ENCODE data around the gene SDR9C7.
"Not testable (repeated sequence)": the region's sequence is repeated elsewhere in the genome, so short reads cannot be mapped to it uniquely, and the experiment has no call there.

Gene SDR9C7

DNA sequence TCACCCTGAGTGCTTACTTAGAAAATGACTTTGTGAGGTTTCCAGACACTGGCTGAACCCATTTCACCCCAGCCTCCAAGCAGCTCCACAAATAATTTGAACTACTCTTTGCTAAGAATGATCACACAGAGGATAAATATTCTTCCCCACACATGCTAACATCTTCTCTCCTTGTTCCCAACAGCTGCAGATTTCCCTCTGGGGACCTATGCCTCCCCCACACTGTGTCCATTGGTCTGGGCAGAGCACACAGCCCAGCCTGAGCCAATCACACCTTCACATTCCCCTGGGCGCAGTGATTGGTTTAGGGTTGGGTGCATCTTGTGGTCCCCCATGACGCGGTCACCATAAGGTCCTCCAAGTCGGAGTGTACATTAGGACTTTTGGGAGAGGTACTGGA lies 6.9 kb downstream of the SDR9C7 start:
- Histone ChIP-seq H3K4me3 (ENCODE audit: low read depth, low read length, poor library complexity, severe bottlenecking) (no peak overlapping the region), H3K9me3 (ENCODE audit: low read length) (no peaks in the 10 kb centered on the region), H3K4me1 (ENCODE audit: insufficient read depth, low read length, severe bottlenecking) (peaks cover 7% of the 10 kb centered on the region), H3F3A (ENCODE audit: insufficient read depth, low read length) (no peaks in the 10 kb centered on the region), H3K9ac (ENCODE audit: low read length) (no peak overlapping the region), H3K36me3 (ENCODE audit: insufficient read depth, low read length) (no peaks in the 10 kb centered on the region), H3K9me2 (ENCODE audit: low read depth, low read length) (no peaks in the 10 kb centered on the region), H2AFZ (ENCODE audit: low read length) (no peak overlapping the region), H3K79me2 (ENCODE audit: insufficient read depth, low read length) (no peaks in the 10 kb centered on the region), H3K27me3 (ENCODE audit: insufficient read depth, low read length) (no peaks in the 10 kb centered on the region), H3K27ac (ENCODE audit: low read depth, low read length, poor library complexity, severe bottlenecking) (no peak overlapping the region), H4K20me1 (ENCODE audit: insufficient read depth, low read length) (no peaks in the 10 kb centered on the region), H3K4me2 (ENCODE audit: low read length) (no peak overlapping the region)
- TF ChIP-seq, protein P1, sequence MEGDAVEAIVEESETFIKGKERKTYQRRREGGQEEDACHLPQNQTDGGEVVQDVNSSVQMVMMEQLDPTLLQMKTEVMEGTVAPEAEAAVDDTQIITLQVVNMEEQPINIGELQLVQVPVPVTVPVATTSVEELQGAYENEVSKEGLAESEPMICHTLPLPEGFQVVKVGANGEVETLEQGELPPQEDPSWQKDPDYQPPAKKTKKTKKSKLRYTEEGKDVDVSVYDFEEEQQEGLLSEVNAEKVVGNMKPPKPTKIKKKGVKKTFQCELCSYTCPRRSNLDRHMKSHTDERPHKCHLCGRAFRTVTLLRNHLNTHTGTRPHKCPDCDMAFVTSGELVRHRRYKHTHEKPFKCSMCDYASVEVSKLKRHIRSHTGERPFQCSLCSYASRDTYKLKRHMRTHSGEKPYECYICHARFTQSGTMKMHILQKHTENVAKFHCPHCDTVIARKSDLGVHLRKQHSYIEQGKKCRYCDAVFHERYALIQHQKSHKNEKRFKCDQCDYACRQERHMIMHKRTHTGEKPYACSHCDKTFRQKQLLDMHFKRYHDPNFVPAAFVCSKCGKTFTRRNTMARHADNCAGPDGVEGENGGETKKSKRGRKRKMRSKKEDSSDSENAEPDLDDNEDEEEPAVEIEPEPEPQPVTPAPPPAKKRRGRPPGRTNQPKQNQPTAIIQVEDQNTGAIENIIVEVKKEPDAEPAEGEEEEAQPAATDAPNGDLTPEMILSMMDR (IDR thresholded peaks at IDR 0.05; ENCODE audit: low read length), result no peak

DNA sequence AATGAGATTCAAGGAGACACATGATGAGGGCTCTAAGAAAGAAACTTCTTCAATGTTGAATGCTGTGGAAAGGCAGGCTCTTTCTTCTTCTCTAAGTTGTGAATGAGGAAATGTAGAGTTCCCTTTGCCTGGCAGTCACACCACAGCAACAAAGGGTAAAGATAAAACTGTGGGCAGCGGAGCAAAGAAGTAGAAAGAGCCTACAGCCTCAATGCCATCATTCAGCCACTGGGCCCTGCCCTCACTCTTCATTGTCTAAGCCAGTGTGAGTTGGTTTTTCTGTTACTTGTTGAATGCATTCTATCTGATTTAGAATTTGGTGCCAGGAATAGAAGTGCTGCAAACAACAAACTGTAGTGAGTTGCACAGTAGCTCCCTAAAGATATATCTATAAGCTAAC lies 12.2 kb downstream of the SDR9C7 start:
- H3K4me1 ChIP-seq (ENCODE audit: insufficient read depth, low read length, severe bottlenecking), result no peaks in the 10 kb centered on the region
- no peak overlapping the region for H3K4me2 ChIP-seq (ENCODE audit: low read length)
- H3K9ac ChIP-seq (ENCODE audit: low read length), result no peak overlapping the region
- no peaks in the 10 kb centered on the region for H3K79me2 ChIP-seq (ENCODE audit: insufficient read depth, low read length)
- no peak overlapping the region for H2AFZ ChIP-seq (ENCODE audit: low read length)
- TF ChIP-seq EZH2 (IDR thresholded peaks at IDR 0.05; ENCODE audit: borderline replicate concordance, low read length), result no peak
- TF ChIP-seq, protein P1 (IDR thresholded peaks at IDR 0.05; ENCODE audit: low read length), result no peak
- H3K9me3 ChIP-seq (ENCODE audit: low read length), result no peaks in the 10 kb centered on the region
- H3K27me3 ChIP-seq (ENCODE audit: insufficient read depth, low read length), result no peaks in the 10 kb centered on the region
- no peaks in the 10 kb centered on the region for H3K36me3 ChIP-seq (ENCODE audit: insufficient read depth, low read length)
- H3K9me2 ChIP-seq (ENCODE audit: low read depth, low read length), result no peaks in the 10 kb centered on the region
- no peak overlapping the region for H3K4me3 ChIP-seq (ENCODE audit: low read depth, low read length, poor library complexity, severe bottlenecking)
- H3K27ac ChIP-seq (ENCODE audit: low read depth, low read length, poor library complexity, severe bottlenecking), result no peak overlapping the region
- H4K20me1 ChIP-seq (ENCODE audit: insufficient read depth, low read length), result no peaks in the 10 kb centered on the region
- no peaks in the 10 kb centered on the region for H3F3A ChIP-seq (ENCODE audit: insufficient read depth, low read length)

DNA sequence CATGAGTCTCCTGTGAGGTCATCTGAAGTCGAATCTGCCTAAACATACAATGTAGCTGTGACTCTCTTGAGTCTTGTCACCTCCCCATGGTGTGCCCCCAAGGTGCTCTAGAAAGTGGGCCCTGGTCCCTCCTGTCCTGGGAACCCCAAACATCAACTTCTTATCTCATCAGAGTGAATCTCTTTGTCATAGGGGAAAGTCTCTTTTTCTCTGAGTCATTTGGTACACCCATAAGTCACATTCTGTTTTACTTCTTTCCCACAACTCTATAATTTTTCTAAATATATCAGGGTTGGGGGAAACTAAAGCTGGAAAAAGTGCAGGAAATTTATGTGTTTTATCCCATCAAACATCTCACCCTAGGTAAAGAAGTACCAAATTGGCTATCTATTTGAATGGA lies 12.9 kb downstream of the SDR9C7 start:
- no peaks in the 10 kb centered on the region for H4K20me1 ChIP-seq (ENCODE audit: insufficient read depth, low read length)
- no peaks in the 10 kb centered on the region for H3K9me3 ChIP-seq (ENCODE audit: low read length)
- no peaks in the 10 kb centered on the region for H3K4me1 ChIP-seq (ENCODE audit: insufficient read depth, low read length, severe bottlenecking)
- no peaks in the 10 kb centered on the region for H3F3A ChIP-seq (ENCODE audit: insufficient read depth, low read length)
- no peaks in the 10 kb centered on the region for H3K36me3 ChIP-seq (ENCODE audit: insufficient read depth, low read length)
- H3K27ac ChIP-seq (ENCODE audit: low read depth, low read length, poor library complexity, severe bottlenecking), result no peak overlapping the region
- no peaks in the 10 kb centered on the region for H3K9me2 ChIP-seq (ENCODE audit: low read depth, low read length)
- H3K4me3 ChIP-seq (ENCODE audit: low read depth, low read length, poor library complexity, severe bottlenecking), result no peak overlapping the region
- H3K9ac ChIP-seq (ENCODE audit: low read length), result no peak overlapping the region
- TF ChIP-seq, protein P1 (IDR thresholded peaks at IDR 0.05; ENCODE audit: low read length), result no peak
- TF ChIP-seq EZH2 (IDR thresholded peaks at IDR 0.05; ENCODE audit: borderline replicate concordance, low read length), result no peak
- H3K79me2 ChIP-seq (ENCODE audit: insufficient read depth, low read length), result no peaks in the 10 kb centered on the region
- H3K27me3 ChIP-seq (ENCODE audit: insufficient read depth, low read length), result no peaks in the 10 kb centered on the region
- no peak overlapping the region for H3K4me2 ChIP-seq (ENCODE audit: low read length)
- no peak overlapping the region for H2AFZ ChIP-seq (ENCODE audit: low read length)

DNA sequence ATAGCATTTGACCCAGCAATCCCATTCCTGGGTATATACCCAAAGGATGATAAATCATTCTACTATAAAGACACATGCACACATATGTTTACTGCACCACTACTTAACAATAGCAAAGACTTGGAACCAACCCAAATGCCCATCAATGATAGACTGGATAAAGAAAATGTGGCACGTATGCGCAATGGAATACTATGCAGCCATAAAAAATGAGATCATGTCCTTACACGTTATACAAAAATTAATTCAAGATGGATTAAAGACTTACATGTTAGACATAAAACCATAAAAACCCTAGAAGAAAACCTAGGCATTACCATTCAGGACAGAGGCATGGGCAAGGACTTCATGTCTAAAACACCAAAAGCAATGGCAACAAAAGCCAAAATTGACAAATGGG lies 16.1 kb downstream of the SDR9C7 start:
- H4K20me1 ChIP-seq (ENCODE audit: insufficient read depth, low read length); H2AFZ ChIP-seq (ENCODE audit: low read length); H3K9me3 ChIP-seq (ENCODE audit: low read length); H3K4me1 ChIP-seq (ENCODE audit: insufficient read depth, low read length, severe bottlenecking); H3K4me2 ChIP-seq (ENCODE audit: low read length); H3K9me2 ChIP-seq (ENCODE audit: low read depth, low read length); H3F3A ChIP-seq (ENCODE audit: insufficient read depth, low read length); H3K9ac ChIP-seq (ENCODE audit: low read length); H3K36me3 ChIP-seq (ENCODE audit: insufficient read depth, low read length); H3K27me3 ChIP-seq (ENCODE audit: insufficient read depth, low read length); H3K4me3 ChIP-seq (ENCODE audit: low read depth, low read length, poor library complexity, severe bottlenecking); H3K79me2 ChIP-seq (ENCODE audit: insufficient read depth, low read length); H3K27ac ChIP-seq (ENCODE audit: low read depth, low read length, poor library complexity, severe bottlenecking): not testable (repeated sequence)

Measured in OCI-LY1 (cell line).